GM19023 (cell line): ENCODE measurements around the gene SMIM28.
"Not testable (repeated sequence)": the region's sequence is repeated elsewhere in the genome, so short reads cannot be mapped to it uniquely, and the experiment has no call there.

Source experiments
- ATAC-seq: cut with Tn5 transposase; IDR thresholded peaks from one replicate; pipeline ENCODE4 v1.9.1; 2021; ENCODE audit warnings: mild to moderate bottlenecking, moderate library complexity; ENCODE audit not compliant: unreplicated experiment

Gene SMIM28

GRCh38 chr6:138403801-138404665, 26.3 kb downstream of the SMIM28 start, which contains the start of gene HEBP2:
HEBP2 (plus strand) TSS chr6:138404223; CDS start chr6:138404496, 273 bp downstream.
- ATAC-seq, result peak; percentile 91

GRCh38 chr6:138404666-138405337, 27.1 kb downstream of the SMIM28 start:
- no peak for ATAC-seq

DNA sequence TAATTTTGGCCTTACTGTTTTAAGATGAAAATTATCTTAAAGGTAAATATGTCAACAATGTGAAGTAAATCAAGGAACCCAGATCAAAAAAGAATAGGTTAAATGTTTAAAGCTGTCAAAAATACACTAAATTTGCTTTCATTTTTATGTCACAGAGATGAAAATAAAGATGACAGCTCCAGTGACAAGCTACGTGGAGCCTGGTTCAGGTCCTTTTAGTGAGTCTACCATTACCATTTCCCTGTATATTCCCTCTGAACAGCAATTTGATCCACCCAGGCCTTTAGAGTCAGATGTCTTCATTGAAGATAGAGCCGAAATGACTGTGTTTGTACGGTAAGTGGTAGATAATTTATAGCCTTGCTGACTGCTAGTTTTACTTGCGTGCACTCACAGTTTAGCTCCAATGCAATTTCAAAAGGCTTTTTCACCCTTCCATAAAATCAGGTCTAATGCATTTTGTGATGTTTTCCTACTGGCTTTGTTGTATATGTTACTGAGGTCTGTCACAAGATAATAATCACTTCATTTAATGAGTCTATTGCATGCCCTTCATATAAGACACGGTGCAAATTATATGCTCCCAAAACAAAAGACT, 28.2 kb downstream of the SMIM28 start:
- ATAC-seq, result no peak

- no peak for ATAC-seq
Measured at GRCh38 chr6:138406443-138406842, 28.7 kb downstream of the SMIM28 start.

- no peak for ATAC-seq
Measured at GRCh38 chr6:138410048-138410735, 32.5 kb downstream of the SMIM28 start.

DNA sequence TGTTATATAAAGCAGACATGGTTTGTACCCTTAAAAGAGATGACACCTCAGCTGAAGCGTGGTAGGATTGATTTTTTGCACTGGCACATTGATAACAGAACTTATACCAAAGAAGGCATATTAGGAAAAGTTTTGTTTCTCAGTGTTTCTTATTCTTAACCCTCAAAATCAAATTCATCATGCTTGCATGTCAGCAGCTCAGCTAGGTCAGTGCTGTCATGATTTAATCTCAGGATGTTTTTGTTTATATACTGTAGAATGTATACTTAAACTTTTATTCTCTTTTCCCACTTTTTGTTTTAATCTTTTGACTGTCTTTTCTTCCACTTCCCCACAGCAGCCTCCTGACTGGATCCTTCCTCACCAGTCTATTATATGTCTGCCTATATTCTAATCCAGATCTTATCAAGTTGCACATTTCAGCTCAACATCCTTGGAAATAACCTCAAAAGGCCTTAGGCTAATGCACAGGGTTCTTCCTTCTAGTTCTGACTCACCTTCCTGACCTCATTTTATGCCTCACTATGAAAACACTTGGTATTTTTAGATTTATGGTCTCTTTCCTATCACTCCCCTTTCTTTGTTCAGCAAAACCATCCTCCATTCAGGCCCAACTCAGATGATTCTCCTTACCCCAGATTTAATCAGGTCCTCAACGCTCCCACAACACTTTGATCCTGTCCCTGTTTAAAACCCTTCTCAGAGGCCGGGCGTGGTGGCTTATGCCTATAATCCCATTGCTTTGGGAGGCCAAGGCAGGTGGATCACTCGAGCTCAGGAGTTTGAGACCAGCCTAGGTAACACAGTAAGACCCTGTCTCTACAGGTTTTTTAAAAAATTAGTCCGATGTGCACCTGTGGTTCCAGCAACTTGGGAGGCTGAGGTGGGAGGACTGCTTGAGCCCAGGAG, 33.5 kb downstream of the SMIM28 start:
- ATAC-seq, result no peak

DNA sequence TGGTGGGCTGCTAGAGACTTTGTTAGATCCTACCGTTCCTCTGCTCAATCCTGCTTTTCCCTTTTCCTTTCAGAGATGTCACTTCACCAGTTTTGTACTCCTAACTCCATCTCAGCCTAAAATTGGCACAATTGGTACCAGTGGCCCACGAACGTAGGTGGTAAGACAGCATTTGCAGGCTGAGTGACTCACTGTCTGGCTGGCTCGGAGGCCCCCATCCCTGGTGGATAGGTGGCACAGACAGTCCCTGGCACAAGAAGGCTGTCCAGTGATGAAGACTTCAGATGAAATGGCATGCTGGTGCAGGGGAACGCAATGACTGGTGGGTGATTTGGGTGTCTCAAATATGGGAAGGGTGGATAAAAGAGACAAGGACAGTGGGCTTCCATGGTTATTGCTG, 37.4 kb downstream of the SMIM28 start:
- ATAC-seq, result no peak

- no peak for ATAC-seq
Measured at GRCh38 chr6:138416206-138416605, 38.5 kb downstream of the SMIM28 start.

DNA sequence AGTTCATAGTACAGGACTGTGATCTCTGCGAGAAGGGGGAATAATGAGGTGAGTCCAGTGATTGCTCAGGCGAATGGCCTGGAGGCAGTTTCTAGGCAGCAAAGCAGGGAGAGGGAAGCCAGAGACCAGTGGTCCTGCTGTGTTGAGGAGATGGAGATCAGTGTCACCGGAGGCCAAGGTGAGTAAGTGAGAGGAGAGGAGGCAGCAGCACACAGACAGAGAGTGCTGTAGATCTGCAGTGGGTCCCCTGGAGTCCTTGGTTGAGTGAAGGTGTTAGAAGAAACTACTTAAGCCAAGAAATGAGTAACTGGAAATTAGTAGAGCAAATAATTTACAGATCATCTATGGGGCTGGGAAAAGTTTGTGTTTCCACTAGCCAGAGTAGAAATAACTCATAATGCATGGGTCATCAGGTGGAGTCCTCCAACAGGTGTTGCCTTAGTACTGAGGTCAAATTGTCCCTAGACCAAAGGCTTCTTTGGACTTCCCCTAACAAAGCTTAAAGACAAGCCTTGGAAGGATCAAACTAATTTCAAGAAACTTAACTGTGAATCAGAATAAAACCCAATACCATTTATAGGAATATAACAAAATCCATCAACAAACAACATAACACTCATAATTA, 39.9 kb downstream of the SMIM28 start:
- no peak for ATAC-seq

DNA sequence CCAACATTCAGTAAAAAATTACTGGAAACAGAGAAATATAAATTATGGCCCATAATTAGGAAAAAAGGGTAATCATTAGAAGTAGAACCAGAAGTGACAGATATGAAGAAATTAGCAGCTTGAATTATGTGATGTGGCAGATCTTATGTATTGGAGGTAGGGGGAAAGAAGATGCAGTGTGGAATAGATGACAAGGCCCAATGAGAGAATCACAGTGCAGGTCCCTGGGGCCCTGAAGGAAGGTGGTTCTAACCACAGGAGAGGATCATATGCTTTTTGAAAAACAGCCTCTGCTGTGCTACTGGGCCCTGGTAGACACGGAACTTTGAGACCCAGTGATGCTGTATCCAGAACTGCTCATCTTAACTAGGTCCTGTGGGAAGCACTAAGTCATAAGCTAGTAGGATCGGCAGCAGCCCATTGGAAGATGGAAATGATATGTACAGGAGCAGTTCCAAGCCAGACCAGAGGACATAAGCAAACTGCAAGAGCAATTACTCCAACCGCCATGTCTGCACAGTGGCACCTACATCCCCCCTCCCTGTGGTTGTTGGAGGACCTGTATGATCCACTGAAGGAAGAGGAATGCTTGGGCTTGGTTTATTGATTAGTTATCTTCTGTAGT, 40.5 kb downstream of the SMIM28 start:
- no peak for ATAC-seq

GRCh38 chr6:138419766-138420165, 42.1 kb downstream of the SMIM28 start:
- no peak for ATAC-seq

GRCh38 chr6:138420356-138420755, 42.7 kb downstream of the SMIM28 start:
- no peak for ATAC-seq

GRCh38 chr6:138421089-138421488, 43.4 kb downstream of the SMIM28 start:
- ATAC-seq, result no peak

GRCh38 chr6:138421608-138422007, 43.9 kb downstream of the SMIM28 start:
- no peak for ATAC-seq

GRCh38 chr6:138422861-138423260, 45.2 kb downstream of the SMIM28 start:
- ATAC-seq, result no peak

GRCh38 chr6:138424004-138424904, 46.5 kb downstream of the SMIM28 start:
- ATAC-seq, result no peak

DNA sequence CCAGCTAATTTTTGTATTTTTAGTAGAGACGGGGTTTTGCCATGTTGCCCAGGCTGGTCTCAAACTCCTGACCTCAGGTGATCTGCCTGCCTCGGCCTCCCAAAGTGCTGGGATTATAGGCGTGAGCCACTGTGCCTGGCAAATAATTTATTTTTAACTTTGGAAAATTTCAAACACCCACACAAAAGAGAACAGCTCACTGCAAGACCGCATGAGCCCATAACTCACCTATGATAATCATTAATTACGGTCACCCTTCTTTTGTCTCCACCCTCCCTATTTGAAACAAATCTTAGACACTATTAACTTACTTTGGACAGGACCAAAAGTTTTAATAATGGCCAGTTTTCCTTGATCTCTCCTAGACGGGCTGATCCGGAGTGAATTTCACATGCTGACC, 47.6 kb downstream of the SMIM28 start:
- ATAC-seq, result not testable (repeated sequence)

DNA sequence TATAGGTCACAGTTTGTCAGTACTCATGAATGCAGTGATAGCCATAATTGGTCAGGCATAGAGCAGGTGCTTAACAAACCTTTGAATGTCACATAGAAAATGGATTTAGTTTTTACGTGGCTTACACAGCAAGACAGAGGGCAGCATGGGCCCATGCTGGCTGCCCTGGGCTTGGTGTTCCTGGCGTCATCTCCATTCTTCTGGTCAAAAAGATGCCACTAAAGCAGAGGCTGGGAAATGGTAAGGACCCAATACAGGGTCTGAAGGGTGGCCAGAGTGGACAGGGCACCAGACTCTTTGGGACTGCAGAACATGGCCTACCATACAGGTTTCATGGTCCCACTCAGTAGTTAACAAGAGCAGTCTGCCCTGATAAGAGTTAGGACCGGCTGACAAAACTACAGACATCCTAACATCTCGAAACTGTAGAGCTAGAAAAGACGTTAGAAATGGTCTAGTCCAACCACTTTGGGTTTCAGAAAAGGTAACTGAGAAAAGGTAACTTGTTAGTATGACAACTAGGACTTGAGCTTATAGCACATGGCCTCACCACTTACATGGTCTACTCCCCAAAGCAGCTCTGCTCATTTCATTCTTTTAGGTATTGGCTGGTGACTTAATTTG, 48.9 kb downstream of the SMIM28 start:
- ATAC-seq, result no peak
